ENCODE results near the gene TRIM39. TPM values are rescaled to one million over a fixed set of nuclear protein-coding genes. Genes with fewer than 3 reads are reported as not detected.
"Not testable (repeated sequence)": the region's sequence is repeated elsewhere in the genome, so short reads cannot be mapped to it uniquely, and the experiment has no call there.

The TRIM39 gene
- total RNA-seq, 1 experiment from 2014 or later, result 13.9 TPM

DNA sequence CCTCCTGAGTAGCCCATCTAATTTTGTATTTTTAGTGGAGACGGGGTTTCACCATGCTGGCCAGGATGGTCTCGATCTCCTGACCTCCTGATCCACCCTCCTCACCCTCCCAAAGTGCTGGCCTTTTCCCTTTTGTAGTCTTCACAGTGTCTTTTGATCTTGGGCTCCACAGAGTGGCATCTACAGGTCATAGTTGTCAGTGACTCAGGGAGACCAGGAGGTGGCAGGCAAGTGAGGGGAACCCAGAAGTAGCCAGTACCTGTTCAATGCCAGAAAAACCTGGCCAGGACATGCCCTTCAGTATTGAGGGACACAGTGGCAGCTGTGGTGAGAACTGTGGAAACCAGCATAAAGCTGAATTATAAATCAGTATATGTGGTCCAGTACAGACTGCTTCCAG lies 37.9 kb downstream of the TRIM39 start:
- Histone ChIP-seq H3K27me3 (ENCODE audit: control insufficient read depth, insufficient read depth, low read length) (peaks cover 11% of the 10 kb centered on the region; the same call in 1 of the 2 replicates), H3K4me3 (ENCODE audit: insufficient read depth, low read depth, low read length) (no peak overlapping the region), H3K36me3 (replicated peaks; ENCODE audit: control insufficient read depth, insufficient read depth, low read length) (no peaks in the 10 kb centered on the region)
- peak; percentile 48 for DNase-seq

- not testable (repeated sequence) for H3K27me3 ChIP-seq (ENCODE audit: control insufficient read depth, insufficient read depth, low read length); H3K36me3 ChIP-seq (replicated peaks; ENCODE audit: control insufficient read depth, insufficient read depth, low read length); H3K4me3 ChIP-seq (ENCODE audit: insufficient read depth, low read depth, low read length); DNase-seq
Measured at GRCh38 chr6:30369280-30369679, 42.6 kb downstream of the TRIM39 start.

- DNase-seq, result peak; percentile 66
- Histone ChIP-seq H3K36me3 (replicated peaks; ENCODE audit: control insufficient read depth, insufficient read depth, low read length) (no peaks in the 10 kb centered on the region), H3K4me3 (ENCODE audit: insufficient read depth, low read depth, low read length) (no peak overlapping the region), H3K27me3 (ENCODE audit: control insufficient read depth, insufficient read depth, low read length) (no peaks in the 10 kb centered on the region; the same call in 1 of the 2 replicates)
Measured at GRCh38 chr6:30378290-30378937, 51.7 kb downstream of the TRIM39 start.

DNA sequence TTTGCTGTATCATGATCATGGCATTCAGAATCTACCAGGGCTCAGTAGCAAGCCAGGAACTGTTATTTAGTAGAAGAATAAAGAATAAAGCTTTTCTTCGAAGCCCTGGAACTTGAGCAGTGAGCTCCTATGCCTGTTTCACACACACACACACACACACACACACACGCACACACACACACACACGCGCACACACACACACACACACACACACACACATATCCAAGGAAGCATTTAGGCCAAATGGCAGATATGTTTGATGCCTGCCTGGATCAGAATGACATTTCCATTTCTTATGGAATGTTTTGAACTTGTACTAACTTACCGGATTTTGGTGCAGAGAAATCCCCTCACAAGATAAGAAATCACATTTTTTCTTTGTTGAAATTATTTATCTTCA lies 53.7 kb downstream of the TRIM39 start:
- H3K36me3 ChIP-seq (replicated peaks; ENCODE audit: control insufficient read depth, insufficient read depth, low read length), result no peaks in the 10 kb centered on the region
- no peak overlapping the region for H3K4me3 ChIP-seq (ENCODE audit: insufficient read depth, low read depth, low read length)
- H3K27me3 ChIP-seq (ENCODE audit: control insufficient read depth, insufficient read depth, low read length), result no peaks in the 10 kb centered on the region; the same call in 1 of the 2 replicates
- no peak for DNase-seq

- no peaks in the 10 kb centered on the region for H3K36me3 ChIP-seq (replicated peaks; ENCODE audit: control insufficient read depth, insufficient read depth, low read length)
- H3K27me3 ChIP-seq (ENCODE audit: control insufficient read depth, insufficient read depth, low read length), result peaks cover 4% of the 10 kb centered on the region
- no peak overlapping the region for H3K4me3 ChIP-seq (ENCODE audit: insufficient read depth, low read depth, low read length)
- no peak for DNase-seq
Measured at GRCh38 chr6:30386166-30386565, 59.4 kb downstream of the TRIM39 start.

GRCh38 chr6:30391240-30391639 lies 64.5 kb downstream of the TRIM39 start:
- no peak overlapping the region for H3K4me3 ChIP-seq (ENCODE audit: insufficient read depth, low read depth, low read length)

More at GRCh38 chr6:30391240-30391639, 64.5 kb downstream of the TRIM39 start:
- H3K36me3 ChIP-seq (replicated peaks; ENCODE audit: control insufficient read depth, insufficient read depth, low read length), result no peaks in the 10 kb centered on the region
- no peak for DNase-seq
- H3K27me3 ChIP-seq (ENCODE audit: control insufficient read depth, insufficient read depth, low read length), result peaks cover 6% of the 10 kb centered on the region

Other genes with a start within 250 kb of the TRIM39 start
- gene TRIM31, start 213.8 kb upstream of the TRIM39 start, total RNA-seq (2014; rRNA removed; shearing (Covaris generic)), result not detected in 2 replicates
- gene TRIM40, start 190.8 kb upstream of the TRIM39 start, total RNA-seq (2014; rRNA removed; shearing (Covaris generic)), result not detected in 2 replicates
- not detected in 2 replicates for gene TRIM10, start 165.7 kb upstream of the TRIM39 start, total RNA-seq (2014; rRNA removed; shearing (Covaris generic))
- gene TRIM15, start 163.4 kb upstream of the TRIM39 start, total RNA-seq (2014; rRNA removed; shearing (Covaris generic)), result 0.55 TPM in 1 of 2 replicates, not detected in the other
- 22.8 and 28.3 TPM in 2 replicates for gene TRIM26, start 113.5 kb upstream of the TRIM39 start, total RNA-seq (2014; rRNA removed; shearing (Covaris generic))
- 87.2 and 103 TPM in 2 replicates for gene RPP21, start 18.2 kb downstream of the TRIM39 start, total RNA-seq (2014; rRNA removed; shearing (Covaris generic))
- gene HLA-E, start 162.6 kb downstream of the TRIM39 start, total RNA-seq (2014; rRNA removed; shearing (Covaris generic)), result 45.8 and 61.9 TPM in 2 replicates
- 59.0 and 78.4 TPM in 2 replicates for gene GNL1, start 229.6 kb downstream of the TRIM39 start, total RNA-seq (2014; rRNA removed; shearing (Covaris generic))
- gene PRR3, start 230.4 kb downstream of the TRIM39 start, total RNA-seq (2014; rRNA removed; shearing (Covaris generic)), result 14.3 and 14.7 TPM in 2 replicates
- 52.1 and 55.7 TPM in 2 replicates for gene ABCF1, start 244.5 kb downstream of the TRIM39 start, total RNA-seq (2014; rRNA removed; shearing (Covaris generic))

Data from H7 (cell line).